Measurements from ENCODE around the gene ERICH6B.

DNA sequence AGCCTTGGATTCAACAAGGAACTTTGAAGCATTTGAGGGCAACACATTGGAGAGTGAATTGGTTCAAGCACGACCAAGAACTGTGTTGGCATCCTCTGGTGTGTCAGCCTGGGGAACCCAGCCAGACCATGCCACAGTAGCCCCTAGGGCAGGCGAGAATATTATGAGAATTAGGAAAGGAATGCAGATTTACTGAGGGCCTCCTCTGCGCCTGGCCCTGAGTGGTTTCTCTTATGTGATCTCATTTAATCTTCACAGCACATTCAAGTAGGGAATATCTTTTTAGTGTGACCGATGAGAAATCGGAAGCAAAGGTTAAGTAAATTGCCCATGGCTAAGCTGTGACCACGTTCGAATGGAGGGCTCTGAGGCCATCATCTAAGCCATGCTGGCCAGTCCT is 15.3 kb upstream of the ERICH6B start:
- TF ChIP-seq, protein P1, sequence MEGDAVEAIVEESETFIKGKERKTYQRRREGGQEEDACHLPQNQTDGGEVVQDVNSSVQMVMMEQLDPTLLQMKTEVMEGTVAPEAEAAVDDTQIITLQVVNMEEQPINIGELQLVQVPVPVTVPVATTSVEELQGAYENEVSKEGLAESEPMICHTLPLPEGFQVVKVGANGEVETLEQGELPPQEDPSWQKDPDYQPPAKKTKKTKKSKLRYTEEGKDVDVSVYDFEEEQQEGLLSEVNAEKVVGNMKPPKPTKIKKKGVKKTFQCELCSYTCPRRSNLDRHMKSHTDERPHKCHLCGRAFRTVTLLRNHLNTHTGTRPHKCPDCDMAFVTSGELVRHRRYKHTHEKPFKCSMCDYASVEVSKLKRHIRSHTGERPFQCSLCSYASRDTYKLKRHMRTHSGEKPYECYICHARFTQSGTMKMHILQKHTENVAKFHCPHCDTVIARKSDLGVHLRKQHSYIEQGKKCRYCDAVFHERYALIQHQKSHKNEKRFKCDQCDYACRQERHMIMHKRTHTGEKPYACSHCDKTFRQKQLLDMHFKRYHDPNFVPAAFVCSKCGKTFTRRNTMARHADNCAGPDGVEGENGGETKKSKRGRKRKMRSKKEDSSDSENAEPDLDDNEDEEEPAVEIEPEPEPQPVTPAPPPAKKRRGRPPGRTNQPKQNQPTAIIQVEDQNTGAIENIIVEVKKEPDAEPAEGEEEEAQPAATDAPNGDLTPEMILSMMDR (IDR thresholded peaks at IDR 0.05): no peak
- TF ChIP-seq POLR2A (IDR thresholded peaks at IDR 0.05): no peak

Measured in uterus (tissue), 2 donors.